B cell (primary cell): ENCODE results near the gene SP7. TPM values are rescaled to one million over a fixed set of nuclear protein-coding genes. Genes with fewer than 3 reads are reported as not detected.

Experiments
- ATAC-seq: fragments of 200-7000 bp; cut with Tn5 transposase; one replicate; pipeline ENCODE4 v1.10.0; 2021; ENCODE audit warnings: low read depth, mild to moderate bottlenecking, moderate number of reproducible peaks, moderate library complexity
- CTCF ChIA-PET: fragments of 350-600 bp; sonication (Branson Sonifier 250); formaldehyde crosslinking; loops from one replicate; lab custom pipeline; 2021; ENCODE audit warnings: antibody characterized with exemption, inconsistent platforms; lab: Charles Lee
- POLR2A ChIA-PET: fragments of 350-600 bp; sonication (Branson Sonifier 250); formaldehyde crosslinking; loops from one replicate; lab custom pipeline; 2021; ENCODE audit warnings: antibody characterized with exemption; lab: Charles Lee
- DNase-seq: peaks from one replicate; pipeline ENCODE4 v3.0.0; 2013
- H2AFZ ChIP-seq: 2 replicates; pipeline ENCODE4 v1.6.1; 2012; ENCODE audit warnings: mild to moderate bottlenecking, low read depth, low read length; ENCODE audit not compliant: insufficient read depth, poor library complexity, severe bottlenecking
- H3K27ac ChIP-seq, 2 donors: 1 replicate in 1 of 2; 2 replicates in 1 of 2; pipeline ENCODE4 v1.5.1; 2012 to 2013; ENCODE audit warnings: low read length in 2 of 2, mild to moderate bottlenecking in 2 of 2, moderate library complexity in 1 of 2
- H3K27me3 ChIP-seq, 4 experiments: fragments of 200-600 bp in 1 of 4; sonication (generic) in 1 of 4; replicated peaks in 1 of 4; 1 replicate in 2 of 4; 2 replicates in 2 of 4; pipeline versions ENCODE4 v1.6.1 to v1.7.0; 2013 to 2016; ENCODE audit warnings: low read length in 3 of 4, mild to moderate bottlenecking in 2 of 4, mixed read lengths in 1 of 4, moderate library complexity in 1 of 4; ENCODE audit not compliant: insufficient read depth in 4 of 4, control insufficient read depth in 3 of 4; ENCODE audit errors: control extremely low read depth in 1 of 4
- H3K36me3 ChIP-seq, 2 experiments: replicated peaks in 1 of 2; 1 replicate in 1 of 2; 2 replicates in 1 of 2; pipeline versions ENCODE4 v1.6.1 to v1.7.1; 2013; ENCODE audit warnings: low read length in 1 of 2; ENCODE audit not compliant: insufficient read depth in 2 of 2, control insufficient read depth in 1 of 2; ENCODE audit errors: control extremely low read depth in 1 of 2, extremely low read depth in 1 of 2
- H3K4me1 ChIP-seq, 2 donors: fragments of 200-600 bp in 1 of 2; sonication (generic) in 1 of 2; 1 replicate in 1 of 2; 2 replicates in 1 of 2; pipeline versions ENCODE4 v1.5.1 to v1.6.1; 2013 to 2017; ENCODE audit warnings: low read length in 2 of 2; ENCODE audit not compliant: control insufficient read depth in 2 of 2, insufficient read depth in 2 of 2
- H3K4me2 ChIP-seq: replicated peaks from 2 replicates; pipeline ENCODE3; 2012; ENCODE audit warnings: mild to moderate bottlenecking, low read depth, low read length; ENCODE audit not compliant: poor library complexity, severe bottlenecking
- H3K4me3 ChIP-seq, 5 experiments: fragments of 200-600 bp in 1 of 5; sonication (generic) in 1 of 5; 1 replicate in 3 of 5; 2 replicates in 2 of 5; pipeline versions ENCODE4 v1.5.1 to v1.7.0; 2011 to 2016; ENCODE audit warnings: low read length in 4 of 5, mild to moderate bottlenecking in 4 of 5, low read depth in 2 of 5, control low read depth in 1 of 5, moderate library complexity in 1 of 5; ENCODE audit not compliant: insufficient read depth in 1 of 5; ENCODE audit errors: control extremely low read depth in 1 of 5, extremely low read depth in 1 of 5
- H3K79me2 ChIP-seq: fragments of 200-600 bp; sonication (generic); one replicate; pipeline ENCODE4 v1.6.0; 2016; ENCODE audit warnings: low read length; ENCODE audit not compliant: control insufficient read depth, insufficient read depth
- H3K9ac ChIP-seq: fragments of 200-600 bp; sonication (generic); 2 replicates; pipeline ENCODE4 v1.6.1; 2017; ENCODE audit warnings: mild to moderate bottlenecking, low read length, moderate library complexity
- H3K9me3 ChIP-seq, 3 donors: one replicate each; pipeline versions ENCODE4 v1.6.1 to v1.7.1; 2013; ENCODE audit warnings: low read length in 2 of 3; ENCODE audit not compliant: control insufficient read depth in 2 of 3, insufficient read depth in 1 of 3; ENCODE audit errors: control extremely low read depth in 1 of 3
- H4K20me1 ChIP-seq: 2 replicates; pipeline ENCODE4 v1.6.0; 2012; ENCODE audit warnings: mild to moderate bottlenecking, low read length; ENCODE audit not compliant: insufficient read depth, control insufficient read depth, poor library complexity, severe bottlenecking
- H3K27ac Mint-ChIP-seq: one replicate; pipeline ENCODE4 v1.8.0; 2021; ENCODE audit warnings: mixed read lengths
- H3K27me3 Mint-ChIP-seq: one replicate; pipeline ENCODE4 v1.8.0; 2021; ENCODE audit warnings: mixed read lengths
- H3K4me1 Mint-ChIP-seq: one replicate; pipeline ENCODE4 v1.8.0; 2021; ENCODE audit warnings: mixed read lengths
- H3K4me3 Mint-ChIP-seq: one replicate; pipeline ENCODE4 v1.8.0; 2021; ENCODE audit warnings: mixed read lengths
- H3K9me3 Mint-ChIP-seq: one replicate; pipeline ENCODE4 v1.8.0; 2022; ENCODE audit warnings: mixed read lengths; ENCODE audit not compliant: insufficient read depth
- CTCF ChIP-seq: fragments of 200-600 bp; IDR thresholded peaks from one replicate; pipeline ENCODE4 v1.8.0; 2022; ENCODE audit warnings: antibody characterized with exemption, mild to moderate bottlenecking
- EZH2 ChIP-seq: IDR thresholded peaks from 2 replicates; pipeline ENCODE4 v1.6.1; 2012; ENCODE audit warnings: borderline replicate concordance, low read depth, mild to moderate bottlenecking, moderate library complexity, low read length; ENCODE audit not compliant: insufficient read depth, poor library complexity, severe bottlenecking
- WGBS: methylation state at CpG from one replicate; pipeline ENCODE4 v1.1.5; 2013; ENCODE audit warnings: missing lambda C conversion rate; ENCODE audit not compliant: insufficient coverage; 5-methylcytosine and 5-hydroxymethylcytosine counted together
- intact Hi-C: fragments of 100-400 bp; cut with micrococcal nuclease; formaldehyde crosslinking; loops from one replicate; pipeline ENCODE4 v1.10.0; 2022
- polyA minus RNA-seq: library from RNA; depleted of rRNA, polyadenylated mRNA; stranded (reverse); fragments of >200 nt; gene quantifications from 2 replicates; pipeline ENCODE4 v1.2.3, GENCODE V29; 2012
- polyA plus RNA-seq: library from polyadenylated mRNA; depleted of rRNA; stranded (reverse); fragments of >200 nt; gene quantifications from 2 replicates; pipeline ENCODE4 v1.2.3, GENCODE V29; 2012
- total RNA-seq, 2 donors: library from RNA; stranded (reverse); fragments of 120-200 nt in 1 of 2; gene quantifications; 1 replicate in 1 of 2; 2 replicates in 1 of 2; pipeline versions ENCODE4 v1.2.3 to v1.2.4, GENCODE V29; 2013 to 2022

Gene SP7
- total RNA-seq, result not detected in 2 replicates
- total RNA-seq (2013), result not detected
- 0.30 and 0.34 TPM in 2 replicates for polyA plus RNA-seq
- polyA minus RNA-seq, result 0.07 TPM in 1 of 2 replicates, not detected in the other

- 5% methylated on average over 4 of the region's 15 CpGs for WGBS
- H3K4me3 ChIP-seq, result no peak within 1 kb of the TSS
- ATAC-seq (peak; percentile 79), DNase-seq (peak; percentile 67)
- peak within 1 kb of the TSS; percentile 23 for H3K27ac Mint-ChIP-seq
- H3K9me3 ChIP-seq, result peaks cover 0 to 4% (median 0%) of the 10 kb centered on the region in 3 donors
- TF ChIP-seq CTCF (no peak), EZH2 (no peak)
- no peaks in the 10 kb centered on the region for H3K36me3 ChIP-seq
- no peak within 1 kb of the TSS for H3K9ac ChIP-seq
- ChIA-PET CTCF (interaction anchor here (2.2 to 3.5 kb wide), 2 partner anchors 9 to 16 kb away, joined by 11 read pairs; no protein-coding TSS in a partner anchor), POLR2A (interaction anchor here (0.5 kb wide), 1 partner anchor 340 kb away, joined by 4 read pairs; no protein-coding TSS in a partner anchor)
- peaks cover 0 to 49% (median 25%) of the 10 kb centered on the region in 4 experiments for H3K27me3 ChIP-seq
- H3K4me1 Mint-ChIP-seq, result peaks cover 10% of the 10 kb centered on the region
- H3K79me2 ChIP-seq, result no peaks in the 10 kb centered on the region
- no peak within 1 kb of the TSS for H2AFZ ChIP-seq
- H3K4me1 ChIP-seq, result peaks cover 10 to 13% of the 10 kb centered on the region in 2 donors
- no peak within 1 kb of the TSS for H3K4me3 Mint-ChIP-seq
- intact Hi-C loops, result no loop called here
- H3K27ac ChIP-seq, result no peak within 1 kb of the TSS
- no peaks in the 10 kb centered on the region for H3K9me3 Mint-ChIP-seq
- H4K20me1 ChIP-seq, result no peaks in the 10 kb centered on the region
- peaks cover 67% of the 10 kb centered on the region for H3K27me3 Mint-ChIP-seq
- H3K4me2 ChIP-seq, result no peak within 1 kb of the TSS
Observed at GRCh38 chr12:53336181-53336681, at the start of gene SP7. Gene SP7 (minus strand): TSS chr12:53336354. CDS start chr12:53335646, 708 bp downstream.

GRCh38 chr12:53383258-53383657 is 47.1 kb upstream of the SP7 start:
- CTCF ChIA-PET, result interaction anchor here (1.2 to 7.9 kb wide), 8 partner anchors 9 to 125 kb away, joined by 3 to 132 read pairs (median 4); no protein-coding TSS in a partner anchor
- Mint-ChIP-seq H3K4me3 (peak overlapping the region; percentile 88), H3K27me3 (no peaks in the 10 kb centered on the region), H3K27ac (peak overlapping the region; percentile 41), H3K4me1 (peaks cover 55% of the 10 kb centered on the region), H3K9me3 (no peaks in the 10 kb centered on the region)
- DNase-seq (no peak), ATAC-seq (no peak)
- no peak overlapping the region for H3K4me3 ChIP-seq
- peaks cover 65% of the 10 kb centered on the region for H4K20me1 ChIP-seq
- H3K9ac ChIP-seq, result peak overlapping the region; percentile 14
- peaks cover 15 to 36% of the 10 kb centered on the region in 2 experiments for H3K36me3 ChIP-seq
- POLR2A ChIA-PET, result interaction anchor here (0.6 kb wide), 1 partner anchor 304 kb away, joined by 3 read pairs; the partner anchor contains the start of gene SPRYD3
- peaks cover 74% of the 10 kb centered on the region for H3K79me2 ChIP-seq
- H3K27ac ChIP-seq, result no peak overlapping the region
- 94% methylated on average over 2 of the region's 2 CpGs for WGBS
- no peaks in the 10 kb centered on the region for H3K27me3 ChIP-seq
- peak overlapping the region; percentile 79 for H3K4me2 ChIP-seq
- TF ChIP-seq EZH2 (no peak), CTCF (no peak)
- peaks cover 56 to 59% of the 10 kb centered on the region in 2 donors for H3K4me1 ChIP-seq
- H3K9me3 ChIP-seq, result no peaks in the 10 kb centered on the region
- intact Hi-C loops, result no loop called here
- H2AFZ ChIP-seq, result no peak overlapping the region
